ENCODE measurements around the gene HOXD13. TPM values are rescaled to one million over a fixed set of nuclear protein-coding genes. Genes with fewer than 3 reads are reported as not detected.

HOXD13 gene
- total RNA-seq: not detected

- no peak for DNase-seq (ENCODE audit: low spot score)
- ATAC-seq: no peak
These were observed at the start of gene HOXD13 for GRCh38 chr2:176092270-176093144. Gene HOXD13, plus strand, starts transcription at chr2:176092721. Its CDS starts 170 bp downstream, at chr2:176092891.

GRCh38 chr2:176056406-176056805 lies 36.1 kb upstream of the HOXD13 start:
- ATAC-seq (no peak), DNase-seq (ENCODE audit: low spot score) (no peak)

- no peak for DNase-seq (ENCODE audit: low spot score)
- ATAC-seq: no peak
These were observed 28.6 kb upstream of the HOXD13 start for GRCh38 chr2:176063958-176064357.

- peak; percentile 41 for ATAC-seq
- DNase-seq (ENCODE audit: low spot score): no peak
These were observed 25.6 kb upstream of the HOXD13 start for GRCh38 chr2:176066645-176067588.

GRCh38 chr2:176067589-176068418 lies 24.7 kb upstream of the HOXD13 start:
- ATAC-seq (peak; percentile 82), DNase-seq (ENCODE audit: low spot score) (no peak)

- DNase-seq (ENCODE audit: low spot score): no peak
- no peak for ATAC-seq
These were observed 24.1 kb upstream of the HOXD13 start for GRCh38 chr2:176068419-176068832.

GRCh38 chr2:176071330-176072291 lies 20.9 kb upstream of the HOXD13 start:
- no peak for ATAC-seq

GRCh38 chr2:176072292-176072669 lies 20.2 kb upstream of the HOXD13 start:
- ATAC-seq (no peak), DNase-seq (ENCODE audit: low spot score) (no peak)

More at GRCh38 chr2:176071330-176072291, 20.9 kb upstream of the HOXD13 start:
- no peak for DNase-seq (ENCODE audit: low spot score)

- no peak for DNase-seq (ENCODE audit: low spot score)
- no peak for ATAC-seq
These were observed 19.3 kb upstream of the HOXD13 start for GRCh38 chr2:176072951-176073904.

- no peak for ATAC-seq
- no peak for DNase-seq (ENCODE audit: low spot score)
These were observed 17.5 kb upstream of the HOXD13 start for GRCh38 chr2:176074919-176075425.

- no peak for ATAC-seq
- DNase-seq (ENCODE audit: low spot score): no peak
These were observed 17.0 kb upstream of the HOXD13 start for GRCh38 chr2:176075481-176075880.

GRCh38 chr2:176076063-176076462 lies 16.5 kb upstream of the HOXD13 start:
- ATAC-seq: no peak
- no peak for DNase-seq (ENCODE audit: low spot score)

GRCh38 chr2:176076796-176077195 lies 15.7 kb upstream of the HOXD13 start:
- ATAC-seq (no peak), DNase-seq (ENCODE audit: low spot score) (no peak)

- ATAC-seq (no peak), DNase-seq (ENCODE audit: low spot score) (no peak)
These were observed 13.8 kb upstream of the HOXD13 start for GRCh38 chr2:176078541-176079284.

- DNase-seq (ENCODE audit: low spot score) (no peak), ATAC-seq (no peak)
These were observed 13.2 kb upstream of the HOXD13 start for GRCh38 chr2:176079285-176079830.

- DNase-seq (ENCODE audit: low spot score) (no peak), ATAC-seq (peak; percentile 52)
These were observed 12.5 kb upstream of the HOXD13 start for GRCh38 chr2:176079831-176080539.
